ENCODE data around the gene DEPDC7. TPM values are rescaled to one million over a fixed set of nuclear protein-coding genes. Genes with fewer than 3 reads are reported as not detected.

The DEPDC7 gene

GRCh38 chr11:33067294-33067693 lies 51.6 kb downstream of the DEPDC7 start:
- no peak overlapping the region for H3K14ac ChIP-seq (ENCODE audit: low read length)
- no peak overlapping the region for H3K4me2 ChIP-seq (ENCODE audit: insufficient read depth, low read length, poor library complexity, severe bottlenecking)
- no peaks in the 10 kb centered on the region for H3K27me3 ChIP-seq (ENCODE audit: control insufficient read depth in 3 of 3, insufficient read depth in 3 of 3, low read depth in 1 of 3, low read length in 3 of 3)
- H2AK5ac ChIP-seq (ENCODE audit: low read depth, low read length), result no peak overlapping the region
- H4K8ac ChIP-seq (ENCODE audit: low read depth, low read length), result no peak overlapping the region
- no peak overlapping the region for H2BK5ac ChIP-seq (ENCODE audit: low read length)
- H2AFZ ChIP-seq (ENCODE audit: low read length), result no peak overlapping the region
- peaks cover 16 to 85% of the 10 kb centered on the region in 2 donors for H3K36me3 ChIP-seq (replicated peaks in 1 of 2; ENCODE audit: control insufficient read depth in 2 of 2, insufficient read depth in 2 of 2, low read length in 2 of 2)
- H3K4ac ChIP-seq (ENCODE audit: low read length), result no peak overlapping the region
- H3K18ac ChIP-seq (ENCODE audit: low read length), result no peak overlapping the region
- DNase-seq (ENCODE audit: low spot score), result no peak
- no CpG with 5 or more reads among the region's 3 CpGs for WGBS, 2 donors (ENCODE audit: extremely low coverage in 2 of 2, insufficient read length in 2 of 2, insufficient replicate concordance in 1 of 2)
- no peaks in the 10 kb centered on the region for H3K4me1 ChIP-seq (ENCODE audit: control insufficient read depth in 2 of 2, insufficient read depth in 1 of 2, low read depth in 1 of 2, low read length in 2 of 2)
- H2BK120ac ChIP-seq (ENCODE audit: low read depth, low read length), result no peak overlapping the region
- no peaks in the 10 kb centered on the region for H3K9me3 ChIP-seq (replicated peaks in 1 of 2; ENCODE audit: control insufficient read depth in 2 of 2, insufficient read depth in 1 of 2, low read depth in 1 of 2, low read length in 2 of 2)
- no peak overlapping the region for H2BK15ac ChIP-seq (ENCODE audit: low read length)
- H3K79me1 ChIP-seq (ENCODE audit: low read depth, low read length), result no peaks in the 10 kb centered on the region
- no peak overlapping the region for H3K23ac ChIP-seq (ENCODE audit: low read depth, low read length, poor library complexity)
- H2BK12ac ChIP-seq (ENCODE audit: low read length), result no peak overlapping the region
- no peak overlapping the region for H3K27ac ChIP-seq (replicated peaks; ENCODE audit: low read length)
- no peak overlapping the region for H3K9ac ChIP-seq (ENCODE audit: low read depth, low read length, poor library complexity)
- H4K91ac ChIP-seq (ENCODE audit: low read depth, low read length, poor library complexity), result no peak overlapping the region
- no peak overlapping the region for H3K4me3 ChIP-seq (ENCODE audit: low read length in 2 of 2)

- Histone ChIP-seq H3K4me2 (ENCODE audit: insufficient read depth, low read length, poor library complexity, severe bottlenecking) (no peak overlapping the region), H3K9me3 (replicated peaks in 1 of 2; ENCODE audit: control insufficient read depth in 2 of 2, insufficient read depth in 1 of 2, low read depth in 1 of 2, low read length in 2 of 2) (no peaks in the 10 kb centered on the region), H3K18ac (ENCODE audit: low read length) (no peak overlapping the region), H2BK12ac (ENCODE audit: low read length) (no peak overlapping the region), H3K14ac (ENCODE audit: low read length) (no peak overlapping the region), H3K4me1 (ENCODE audit: control insufficient read depth in 2 of 2, insufficient read depth in 1 of 2, low read depth in 1 of 2, low read length in 2 of 2) (peaks cover 0 to 3% of the 10 kb centered on the region in 2 donors), H3K27ac (replicated peaks; ENCODE audit: low read length) (no peak overlapping the region), H2BK120ac (ENCODE audit: low read depth, low read length) (no peak overlapping the region), H4K8ac (ENCODE audit: low read depth, low read length) (no peak overlapping the region), H2AK5ac (ENCODE audit: low read depth, low read length) (peak overlapping the region; percentile 13), H2AFZ (ENCODE audit: low read length) (no peak overlapping the region), H2BK15ac (ENCODE audit: low read length) (no peak overlapping the region), H3K9ac (ENCODE audit: low read depth, low read length, poor library complexity) (peak overlapping the region; percentile 22), H3K4me3 (ENCODE audit: low read length in 2 of 2) (no peak overlapping the region), H3K23ac (ENCODE audit: low read depth, low read length, poor library complexity) (peak overlapping the region; percentile 22), H4K91ac (ENCODE audit: low read depth, low read length, poor library complexity) (no peak overlapping the region), H2BK5ac (ENCODE audit: low read length) (no peak overlapping the region), H3K4ac (ENCODE audit: low read length) (no peak overlapping the region), H3K36me3 (replicated peaks in 1 of 2; ENCODE audit: control insufficient read depth in 2 of 2, insufficient read depth in 2 of 2, low read length in 2 of 2) (peaks cover 16 to 85% of the 10 kb centered on the region in 2 donors), H3K27me3 (ENCODE audit: control insufficient read depth in 3 of 3, insufficient read depth in 3 of 3, low read depth in 1 of 3, low read length in 3 of 3) (no peaks in the 10 kb centered on the region), H3K79me1 (ENCODE audit: low read depth, low read length) (no peaks in the 10 kb centered on the region)
- WGBS, 2 donors (ENCODE audit: extremely low coverage in 2 of 2, insufficient read length in 2 of 2, insufficient replicate concordance in 1 of 2), result no CpG with 5 or more reads among the region's 17 CpGs
- DNase-seq (ENCODE audit: low spot score), result no peak
Observed at GRCh38 chr11:33068611-33069340, 53.1 kb downstream of the DEPDC7 start.

GRCh38 chr11:33072465-33072864 lies 56.8 kb downstream of the DEPDC7 start:
- no peak overlapping the region for H2AFZ ChIP-seq (ENCODE audit: low read length)
- WGBS, 2 donors (ENCODE audit: extremely low coverage in 2 of 2, insufficient read length in 2 of 2, insufficient replicate concordance in 1 of 2), result no CpG with 5 or more reads among the region's 8 CpGs
- no peak overlapping the region for H2BK5ac ChIP-seq (ENCODE audit: low read length)
- no peak overlapping the region for H3K23ac ChIP-seq (ENCODE audit: low read depth, low read length, poor library complexity)
- no peak overlapping the region for H2BK15ac ChIP-seq (ENCODE audit: low read length)
- H3K18ac ChIP-seq (ENCODE audit: low read length), result no peak overlapping the region
- no peak overlapping the region for H3K4me3 ChIP-seq (ENCODE audit: low read length in 2 of 2)
- no peak overlapping the region for H3K4ac ChIP-seq (ENCODE audit: low read length)
- no peak overlapping the region for H3K9ac ChIP-seq (ENCODE audit: low read depth, low read length, poor library complexity)
- no peak overlapping the region for H4K8ac ChIP-seq (ENCODE audit: low read depth, low read length)
- H4K91ac ChIP-seq (ENCODE audit: low read depth, low read length, poor library complexity), result no peak overlapping the region
- H3K27me3 ChIP-seq (ENCODE audit: control insufficient read depth in 3 of 3, insufficient read depth in 3 of 3, low read depth in 1 of 3, low read length in 3 of 3), result no peaks in the 10 kb centered on the region
- H3K4me1 ChIP-seq (ENCODE audit: control insufficient read depth in 2 of 2, insufficient read depth in 1 of 2, low read depth in 1 of 2, low read length in 2 of 2), result peaks cover 0 to 3% of the 10 kb centered on the region in 2 donors
- H3K79me1 ChIP-seq (ENCODE audit: low read depth, low read length), result no peaks in the 10 kb centered on the region
- DNase-seq (ENCODE audit: low spot score), result no peak
- H3K36me3 ChIP-seq (replicated peaks in 1 of 2; ENCODE audit: control insufficient read depth in 2 of 2, insufficient read depth in 2 of 2, low read length in 2 of 2), result peaks cover 23 to 87% of the 10 kb centered on the region in 2 donors
- no peak overlapping the region for H2BK12ac ChIP-seq (ENCODE audit: low read length)
- no peak overlapping the region for H3K4me2 ChIP-seq (ENCODE audit: insufficient read depth, low read length, poor library complexity, severe bottlenecking)
- no peak overlapping the region for H3K14ac ChIP-seq (ENCODE audit: low read length)
- peaks cover 0 to 4% of the 10 kb centered on the region in 2 donors for H3K9me3 ChIP-seq (replicated peaks in 1 of 2; ENCODE audit: control insufficient read depth in 2 of 2, insufficient read depth in 1 of 2, low read depth in 1 of 2, low read length in 2 of 2)
- H2AK5ac ChIP-seq (ENCODE audit: low read depth, low read length), result no peak overlapping the region
- no peak overlapping the region for H3K27ac ChIP-seq (replicated peaks; ENCODE audit: low read length)
- H2BK120ac ChIP-seq (ENCODE audit: low read depth, low read length), result no peak overlapping the region

Small RNA genes within 50 kb of the gene (small RNA-seq; reads per million reads assigned to genes)
- gene RF00019 (ENCODE audit: insufficient read depth), result not detected

Measured in neuronal stem cell (in vitro differentiated cells).